GM12878 (cell line): ENCODE results near the gene RECK. TPM values are rescaled to one million over a fixed set of nuclear protein-coding genes. Genes with fewer than 3 reads are reported as not detected.

Experiments used
- ATAC-seq: fragments of 200-7000 bp; cut with Tn5 transposase; 3 replicates; pipeline ENCODE4 v1.9.1; 2020; ENCODE audit warnings: mild to moderate bottlenecking, moderate library complexity
- BruUV-seq: library from RNA; stranded (reverse); fragments of 400-500 nt; replicated peaks from 2 replicates; lab custom pipeline; 2021; lab: Mats Ljungman, UMichigan
- CTCF ChIA-PET: fragments of 300-600 bp; sonication (Branson Sonifier 250); formaldehyde crosslinking; extraction: SDS; loops from one replicate; lab custom pipeline; 2021; ENCODE audit warnings: inconsistent platforms; lab: Yijun Ruan, JAX
- POLR2A ChIA-PET: fragments of 350-600 bp; formaldehyde crosslinking; extraction: SDS; loops from one replicate; lab custom pipeline; 2021; ENCODE audit warnings: inconsistent platforms; lab: Charles Lee
- RAD21 ChIA-PET: fragments of 300-600 bp; sonication (Branson Sonifier 250); formaldehyde crosslinking; loops from one replicate; lab custom pipeline; 2023; ENCODE audit warnings: antibody characterized with exemption; ENCODE audit not compliant: unreplicated experiment; lab: Charles Lee
- SMC1A ChIA-PET: fragments of 300-600 bp; sonication (Branson Sonifier 250); formaldehyde crosslinking; loops from one replicate; lab custom pipeline; 2023; ENCODE audit not compliant: unreplicated experiment, uncharacterized antibody; lab: Charles Lee
- DNase-seq: peaks from one replicate; pipeline ENCODE4 v3.0.0-alpha.2; 2011; ENCODE audit warnings: low read depth, low spot score
- FAIRE-seq: peaks from 3 replicates; lab custom pipeline; 2011; peaks lifted over from hg19 to GRCh38; lab: Jason Lieb, UNC
- H2AFZ ChIP-seq: 2 replicates; pipeline ENCODE4 v1.6.0; 2011; ENCODE audit warnings: low read depth, low read length, control low read depth; ENCODE audit not compliant: control insufficient read depth
- H3K27ac ChIP-seq: 2 replicates; pipeline ENCODE4 v1.5.1; 2011; ENCODE audit warnings: control low read depth; ENCODE audit not compliant: control insufficient read depth, insufficient read depth
- H3K27me3 ChIP-seq, 2 experiments: replicated peaks in 1 of 2; 2 replicates each; pipeline versions ENCODE4 v1.6.0 to v1.6.1; 2011; ENCODE audit warnings: low read length in 1 of 2; ENCODE audit not compliant: control insufficient read depth in 2 of 2, insufficient read depth in 2 of 2
- H3K36me3 ChIP-seq, 2 experiments: 2 replicates each; pipeline ENCODE4 v1.5.1; 2011; ENCODE audit warnings: low read length in 1 of 2; ENCODE audit not compliant: control insufficient read depth in 2 of 2, insufficient read depth in 2 of 2
- H3K4me1 ChIP-seq: 2 replicates; pipeline ENCODE4 v1.6.1; 2011; ENCODE audit warnings: mild to moderate bottlenecking, low read length, moderate library complexity, mixed read lengths; ENCODE audit not compliant: control insufficient read depth, insufficient read depth
- H3K4me2 ChIP-seq: 2 replicates; pipeline ENCODE4 v1.6.0; 2011; ENCODE audit warnings: control low read depth; ENCODE audit not compliant: control insufficient read depth, insufficient read depth
- H3K4me3 ChIP-seq: fragments of 200-600 bp; sonication (generic); 2 replicates; pipeline ENCODE4 v1.5.1; 2016
- H3K79me2 ChIP-seq: 2 replicates; pipeline ENCODE4 v1.6.0; 2011; ENCODE audit warnings: low read length; ENCODE audit not compliant: control insufficient read depth, insufficient read depth
- H3K9ac ChIP-seq: 2 replicates; pipeline ENCODE4 v1.8.0; 2011; ENCODE audit warnings: low read length, control low read depth, mixed read lengths; ENCODE audit not compliant: control insufficient read depth, insufficient read depth
- H3K9me3 ChIP-seq: replicated peaks from 3 replicates; pipeline ENCODE4 v1.5.1; 2011; ENCODE audit warnings: mild to moderate bottlenecking, low read length; ENCODE audit not compliant: control insufficient read depth, insufficient read depth
- H4K20me1 ChIP-seq: 2 replicates; pipeline ENCODE4 v1.6.0; 2011; ENCODE audit not compliant: control insufficient read depth, insufficient read depth
- ASH2L ChIP-seq: fragments of 300-600, 200-600 bp; sonication (generic); IDR thresholded peaks from 2 replicates; pipeline ENCODE4 v1.6.1; 2017; ENCODE audit warnings: low read depth, mild to moderate bottlenecking, borderline replicate concordance
- CHD4 ChIP-seq: fragments of 200-600 bp; sonication (generic); IDR thresholded peaks from 2 replicates; pipeline ENCODE4 v1.6.1; 2016; ENCODE audit warnings: mild to moderate bottlenecking
- EZH2 ChIP-seq: IDR thresholded peaks from 2 replicates; pipeline ENCODE4 v1.6.1; 2012; ENCODE audit warnings: low read depth, mild to moderate bottlenecking, control low read depth, inconsistent platforms, low read length, borderline replicate concordance; ENCODE audit not compliant: control insufficient read depth
- STAT1 ChIP-seq: fragments of 450-650 bp; conservative IDR thresholded peaks from 2 replicates; pipeline ENCODE4 v1.6.1; 2014; ENCODE audit warnings: antibody characterized with exemption, mild to moderate bottlenecking
- STAT3 ChIP-seq: IDR thresholded peaks from 2 replicates; pipeline ENCODE4 v1.6.1; 2011; ENCODE audit warnings: low read depth, low read length, improper control_type of control experiment
- WGBS: methylation state at CpG from one replicate; pipeline ENCODE4 v1.1.6; 2016; ENCODE audit warnings: low lambda C conversion rate; ENCODE audit not compliant: insufficient replicate concordance, insufficient coverage; ENCODE audit errors: missing lambda C conversion rate; 5-methylcytosine and 5-hydroxymethylcytosine counted together
- in situ Hi-C: fragments of 300-500 bp; cut with MboI; formaldehyde crosslinking; loops from 9 replicates; pipeline ENCODE4 v1.14.3; 2018; ENCODE audit warnings: mixed read lengths
- intact Hi-C: fragments of 100-400 bp; cut with micrococcal nuclease; formaldehyde crosslinking; loops from one replicate; pipeline ENCODE4 v1.14.2; 2022; ENCODE audit not compliant: unreplicated experiment
- polyA plus RNA-seq, 11 experiments: library from polyadenylated mRNA; depleted of rRNA in 4 of 11; unstranded in 6 of 11; stranded (reverse) in 5 of 11; fragments of >200 nt; fragmentation: Nextera tagmentation in 4 of 11; fragmentation: Illumina TruSeq in 1 of 11; extraction: Ambion mirVana in 4 of 11; extraction: Trizol in 1 of 11; gene quantifications; 1 replicate in 1 of 11; 2 replicates in 10 of 11; pipeline versions ENCODE4 v1.2.1 to v1.2.3, GENCODE V29; 2011 to 2016; ENCODE audit warnings: inconsistent platforms in 2 of 11, missing spikeins in 2 of 11, low read depth in 1 of 11
- total RNA-seq, 4 experiments: library from RNA; depleted of rRNA in 3 of 4; stranded (reverse); fragments of >200 nt in 3 of 4; fragmentation: Illumina TruSeq in 1 of 4; extraction: Trizol in 1 of 4; gene quantifications; 2 replicates each; pipeline versions ENCODE4 v1.2.1 to v1.2.3, GENCODE V29; 2013 to 2021
- TF ChIP-seq, protein P1 (sequence below): fragments of 450-650 bp; IDR thresholded peaks from 2 replicates; pipeline ENCODE4 v1.6.1; 2017; ENCODE audit warnings: mild to moderate bottlenecking, moderate library complexity
- TF ChIP-seq, protein P2 (sequence below): IDR thresholded peaks from 2 replicates; pipeline ENCODE4 v1.6.1; 2012; ENCODE audit warnings: low read depth, low read length, improper control_type of control experiment

RECK gene
- total and polyA plus RNA-seq, 10 of the 15 experiments (the other 5 are each of a cell fraction or from before 2014, with no cell fraction given) = 0.02 to 0.40 (median 0.13) TPM

DNA sequence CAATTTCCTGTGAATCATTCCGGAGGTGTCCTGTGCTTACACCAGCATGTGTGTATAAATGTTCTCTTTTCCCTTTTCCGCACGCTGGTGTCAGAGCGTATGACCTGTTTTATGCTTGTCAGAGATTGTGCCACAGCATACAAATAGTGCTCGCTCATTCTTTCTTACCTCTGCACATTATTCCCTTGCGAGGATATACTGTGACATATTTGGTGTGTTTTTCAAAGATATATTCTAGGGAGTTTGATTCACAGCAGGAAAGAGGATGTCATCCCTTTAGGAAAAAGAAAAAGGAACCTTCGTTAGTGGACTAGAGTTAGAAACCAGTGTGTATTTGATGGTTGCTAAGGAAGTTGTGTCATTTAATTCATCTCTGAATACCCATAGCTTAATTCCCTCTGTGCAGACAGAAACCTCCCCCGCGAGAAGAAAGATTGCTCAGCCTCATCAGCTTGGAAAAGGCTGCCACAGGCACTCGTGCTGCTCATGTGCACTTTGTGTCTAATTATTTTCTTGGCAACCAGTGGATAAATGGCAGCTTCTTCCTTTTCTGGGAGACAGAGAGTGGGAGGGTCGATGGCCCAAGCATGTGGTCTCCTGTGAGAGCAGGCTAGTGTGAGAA lies 117.7 kb downstream of the RECK start (continued):
- TF ChIP-seq STAT3 (no peak), STAT1 (no peak), EZH2 (no peak)
- TF ChIP-seq, protein P1, sequence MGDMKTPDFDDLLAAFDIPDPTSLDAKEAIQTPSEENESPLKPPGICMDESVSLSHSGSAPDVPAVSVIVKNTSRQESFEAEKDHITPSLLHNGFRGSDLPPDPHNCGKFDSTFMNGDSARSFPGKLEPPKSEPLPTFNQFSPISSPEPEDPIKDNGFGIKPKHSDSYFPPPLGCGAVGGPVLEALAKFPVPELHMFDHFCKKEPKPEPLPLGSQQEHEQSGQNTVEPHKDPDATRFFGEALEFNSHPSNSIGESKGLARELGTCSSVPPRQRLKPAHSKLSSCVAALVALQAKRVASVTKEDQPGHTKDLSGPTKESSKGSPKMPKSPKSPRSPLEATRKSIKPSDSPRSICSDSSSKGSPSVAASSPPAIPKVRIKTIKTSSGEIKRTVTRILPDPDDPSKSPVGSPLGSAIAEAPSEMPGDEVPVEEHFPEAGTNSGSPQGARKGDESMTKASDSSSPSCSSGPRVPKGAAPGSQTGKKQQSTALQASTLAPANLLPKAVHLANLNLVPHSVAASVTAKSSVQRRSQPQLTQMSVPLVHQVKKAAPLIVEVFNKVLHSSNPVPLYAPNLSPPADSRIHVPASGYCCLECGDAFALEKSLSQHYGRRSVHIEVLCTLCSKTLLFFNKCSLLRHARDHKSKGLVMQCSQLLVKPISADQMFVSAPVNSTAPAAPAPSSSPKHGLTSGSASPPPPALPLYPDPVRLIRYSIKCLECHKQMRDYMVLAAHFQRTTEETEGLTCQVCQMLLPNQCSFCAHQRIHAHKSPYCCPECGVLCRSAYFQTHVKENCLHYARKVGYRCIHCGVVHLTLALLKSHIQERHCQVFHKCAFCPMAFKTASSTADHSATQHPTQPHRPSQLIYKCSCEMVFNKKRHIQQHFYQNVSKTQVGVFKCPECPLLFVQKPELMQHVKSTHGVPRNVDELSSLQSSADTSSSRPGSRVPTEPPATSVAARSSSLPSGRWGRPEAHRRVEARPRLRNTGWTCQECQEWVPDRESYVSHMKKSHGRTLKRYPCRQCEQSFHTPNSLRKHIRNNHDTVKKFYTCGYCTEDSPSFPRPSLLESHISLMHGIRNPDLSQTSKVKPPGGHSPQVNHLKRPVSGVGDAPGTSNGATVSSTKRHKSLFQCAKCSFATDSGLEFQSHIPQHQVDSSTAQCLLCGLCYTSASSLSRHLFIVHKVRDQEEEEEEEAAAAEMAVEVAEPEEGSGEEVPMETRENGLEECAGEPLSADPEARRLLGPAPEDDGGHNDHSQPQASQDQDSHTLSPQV = no peak

DNA sequence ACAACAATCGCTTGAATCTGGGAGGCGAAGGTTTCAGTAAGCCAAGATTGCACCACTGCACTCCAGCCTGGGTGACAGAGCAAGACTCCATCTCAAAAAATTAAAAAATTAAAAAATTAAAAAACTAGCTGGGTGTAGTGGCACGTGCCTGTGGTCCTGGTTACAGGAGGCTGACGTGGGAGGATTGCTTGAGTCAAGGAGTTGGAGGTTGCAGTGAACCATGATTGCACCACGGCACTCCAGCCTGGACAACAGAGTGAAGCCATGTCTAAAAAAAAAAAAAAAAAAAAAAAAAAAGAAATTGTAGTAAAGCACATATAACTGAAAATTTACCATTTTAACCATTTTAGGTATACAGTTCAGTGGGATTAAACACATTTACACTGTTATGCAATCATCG lies 119.4 kb downstream of the RECK start:
- Histone ChIP-seq H3K27ac (no peak overlapping the region), H3K9ac (no peak overlapping the region), H3K36me3 (no peaks in the 10 kb centered on the region), H3K9me3 (no peaks in the 10 kb centered on the region; the same call in 2 of the 3 replicates), H3K79me2 (no peaks in the 10 kb centered on the region), H3K4me1 (peaks cover 25% of the 10 kb centered on the region), H3K27me3 (no peaks in the 10 kb centered on the region), H3K4me2 (no peak overlapping the region), H3K4me3 (no peak overlapping the region), H2AFZ (no peak overlapping the region), H4K20me1 (no peaks in the 10 kb centered on the region)
- ChIA-PET RAD21 (no interaction called here), POLR2A (no interaction called here), SMC1A (no interaction called here), CTCF (interaction anchor here (1.7 to 2.2 kb wide), 2 partner anchors 10 to 53 kb away, joined by 4 to 13 read pairs; no protein-coding TSS in a partner anchor)
- no TSS peak for BruUV-seq
- no peak for FAIRE-seq
- in situ Hi-C loops = no loop called here
- 87% methylated on average over 6 of the region's 6 CpGs for WGBS
- no peak for TF ChIP-seq CHD4
- no peak for TF ChIP-seq ASH2L
- TF ChIP-seq, protein P2, sequence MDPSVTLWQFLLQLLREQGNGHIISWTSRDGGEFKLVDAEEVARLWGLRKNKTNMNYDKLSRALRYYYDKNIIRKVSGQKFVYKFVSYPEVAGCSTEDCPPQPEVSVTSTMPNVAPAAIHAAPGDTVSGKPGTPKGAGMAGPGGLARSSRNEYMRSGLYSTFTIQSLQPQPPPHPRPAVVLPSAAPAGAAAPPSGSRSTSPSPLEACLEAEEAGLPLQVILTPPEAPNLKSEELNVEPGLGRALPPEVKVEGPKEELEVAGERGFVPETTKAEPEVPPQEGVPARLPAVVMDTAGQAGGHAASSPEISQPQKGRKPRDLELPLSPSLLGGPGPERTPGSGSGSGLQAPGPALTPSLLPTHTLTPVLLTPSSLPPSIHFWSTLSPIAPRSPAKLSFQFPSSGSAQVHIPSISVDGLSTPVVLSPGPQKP = no peak
- intact Hi-C loops = no loop called here
- no peak for DNase-seq
- no peak for ATAC-seq
